ENCODE data around the gene TEDC1. TPM values are rescaled to one million over a fixed set of nuclear protein-coding genes. Genes with fewer than 3 reads are reported as not detected.

Gene TEDC1
- total RNA-seq, 1 donor from 2014 or later: 5.1 TPM

- DNase-seq (no peak), ATAC-seq (no peak)
- intact Hi-C loops (cut with micrococcal nuclease): no loop called here
These were observed 10.7 kb downstream of the TEDC1 start for GRCh38 chr14:105501504-105502291.

GRCh38 chr14:105502446-105503295 lies 11.6 kb downstream of the TEDC1 start:
- no peak for ATAC-seq
- DNase-seq: no peak
- intact Hi-C loops (cut with micrococcal nuclease): no loop called here

- intact Hi-C loops (cut with micrococcal nuclease): no loop called here
- no peak for ATAC-seq
- DNase-seq: no peak
These were observed 12.2 kb downstream of the TEDC1 start for GRCh38 chr14:105503296-105503640.

- intact Hi-C loops (cut with micrococcal nuclease): no loop called here
- ATAC-seq (no peak), DNase-seq (no peak)
These were observed 13.1 kb downstream of the TEDC1 start for GRCh38 chr14:105503935-105504692.

- no peak for ATAC-seq
- DNase-seq: peak; percentile 29
- intact Hi-C loops (cut with micrococcal nuclease): no loop called here
These were observed 14.1 kb downstream of the TEDC1 start for GRCh38 chr14:105505101-105505500.

- intact Hi-C loops (cut with micrococcal nuclease): no loop called here
- ATAC-seq: no peak
- no peak for DNase-seq
These were observed 16.2 kb downstream of the TEDC1 start for GRCh38 chr14:105507247-105507646.

GRCh38 chr14:105508069-105508468 lies 17.0 kb downstream of the TEDC1 start:
- no peak for ATAC-seq
- no peak for DNase-seq
- intact Hi-C loops (cut with micrococcal nuclease): no loop called here

- no peak for DNase-seq
- ATAC-seq: no peak
- intact Hi-C loops (cut with micrococcal nuclease): no loop called here
These were observed 17.6 kb downstream of the TEDC1 start for GRCh38 chr14:105508601-105509000.

GRCh38 chr14:105517096-105517495 lies 26.1 kb downstream of the TEDC1 start:
- DNase-seq (no peak), ATAC-seq (no peak)
- intact Hi-C loops (cut with micrococcal nuclease): no loop called here

- DNase-seq: no peak
- no peak for ATAC-seq
- intact Hi-C loops (cut with micrococcal nuclease): no loop called here
These were observed 29.1 kb downstream of the TEDC1 start for GRCh38 chr14:105519946-105520698.

- DNase-seq (no peak), ATAC-seq (no peak)
- intact Hi-C loops (cut with micrococcal nuclease): no loop called here
These were observed 34.3 kb downstream of the TEDC1 start for GRCh38 chr14:105525326-105525725.

- ATAC-seq: peak; percentile 11
- peak; percentile 55 for DNase-seq
- intact Hi-C loops (cut with micrococcal nuclease): no loop called here
These were observed 35.1 kb downstream of the TEDC1 start, which contains the start of gene TMEM121 for GRCh38 chr14:105525861-105526775. TMEM121 (plus strand) TSS chr14:105526583; CDS start chr14:105528835, 2,252 bp downstream.

GRCh38 chr14:105526776-105527380 lies 35.8 kb downstream of the TEDC1 start:
- peak; percentile 3 for ATAC-seq
- intact Hi-C loops (cut with micrococcal nuclease): no loop called here
- DNase-seq: no peak

- no peak for ATAC-seq
- DNase-seq: no peak
- intact Hi-C loops (cut with micrococcal nuclease): no loop called here
These were observed 36.4 kb downstream of the TEDC1 start for GRCh38 chr14:105527381-105527825.

GRCh38 chr14:105527826-105528585 lies 37.0 kb downstream of the TEDC1 start:
- ATAC-seq: peak; percentile 85
- intact Hi-C loops (cut with micrococcal nuclease): no loop called here

GRCh38 chr14:105528586-105529318 lies 37.7 kb downstream of the TEDC1 start:
- peak; percentile 3 for ATAC-seq
- intact Hi-C loops (cut with micrococcal nuclease): no loop called here
- DNase-seq: no peak

More at GRCh38 chr14:105527826-105528585, 37.0 kb downstream of the TEDC1 start:
- peak; percentile 91 for DNase-seq
